Fibroblast of mammary gland (primary cell): ENCODE results near the gene AP3S2.

Experiments
- DNase-seq: peaks from one replicate; pipeline ENCODE4 v3.0.0-alpha.2; 2010; ENCODE audit warnings: low read depth
- H3K4me3 ChIP-seq: 2 replicates; pipeline ENCODE4 v1.5.1; 2011; ENCODE audit warnings: low read depth, mild to moderate bottlenecking, low read length, moderate library complexity; ENCODE audit not compliant: control insufficient read depth
- TF ChIP-seq, protein P1 (sequence below): conservative IDR thresholded peaks from 2 replicates; pipeline ENCODE4 v1.5.1; 2011; ENCODE audit warnings: low read depth, low read length, inconsistent platforms; ENCODE audit not compliant: control insufficient read depth, insufficient read depth

AP3S2 gene

DNA sequence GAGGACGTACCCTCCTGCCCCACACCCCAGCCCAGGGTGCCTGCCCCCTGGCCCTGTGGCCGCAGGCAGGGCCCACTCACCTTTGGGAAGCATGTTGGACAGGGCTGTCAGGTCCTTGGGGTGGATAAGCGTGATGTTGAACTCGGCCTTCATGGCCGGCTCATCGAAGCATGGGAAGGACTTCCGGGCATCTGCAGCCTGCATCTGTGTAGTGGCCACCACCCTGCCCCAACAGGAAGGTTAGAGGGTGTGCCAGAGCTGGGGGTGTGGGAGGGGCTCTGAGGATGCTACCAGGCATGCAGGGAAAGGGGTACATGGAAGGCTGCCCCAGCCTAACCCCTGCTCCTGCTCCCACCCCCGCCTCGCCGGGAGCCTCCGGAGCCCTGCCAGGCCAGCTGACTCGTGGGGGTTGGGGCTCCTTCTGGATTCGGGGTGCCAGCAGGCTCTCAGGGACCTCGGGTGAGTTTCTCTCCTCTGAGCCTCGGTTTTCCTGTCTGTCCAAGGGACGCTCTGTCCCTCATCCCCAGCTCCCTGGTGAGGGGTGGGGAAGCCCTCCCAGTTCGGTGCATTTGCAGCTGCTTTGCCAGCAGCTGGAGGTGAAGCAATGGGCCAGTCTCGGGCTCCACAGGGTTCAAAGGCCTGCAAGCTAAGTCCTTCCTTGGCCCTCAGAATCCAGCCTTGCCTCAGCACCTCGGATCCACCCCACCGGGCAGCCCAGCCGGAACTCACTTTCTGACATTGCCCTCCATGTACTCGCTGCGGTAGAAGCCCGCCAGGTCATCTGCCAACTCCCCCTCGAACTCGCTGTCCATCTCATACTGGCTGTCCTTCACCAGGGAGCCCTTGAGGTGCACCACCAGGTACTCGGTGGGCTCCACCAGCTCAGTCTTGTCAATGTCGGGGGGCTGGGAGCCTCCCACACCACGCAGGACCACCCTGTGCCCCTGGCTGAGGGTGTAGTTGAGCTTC lies 88.3 kb downstream of the AP3S2 start:
- TF ChIP-seq, protein P1, sequence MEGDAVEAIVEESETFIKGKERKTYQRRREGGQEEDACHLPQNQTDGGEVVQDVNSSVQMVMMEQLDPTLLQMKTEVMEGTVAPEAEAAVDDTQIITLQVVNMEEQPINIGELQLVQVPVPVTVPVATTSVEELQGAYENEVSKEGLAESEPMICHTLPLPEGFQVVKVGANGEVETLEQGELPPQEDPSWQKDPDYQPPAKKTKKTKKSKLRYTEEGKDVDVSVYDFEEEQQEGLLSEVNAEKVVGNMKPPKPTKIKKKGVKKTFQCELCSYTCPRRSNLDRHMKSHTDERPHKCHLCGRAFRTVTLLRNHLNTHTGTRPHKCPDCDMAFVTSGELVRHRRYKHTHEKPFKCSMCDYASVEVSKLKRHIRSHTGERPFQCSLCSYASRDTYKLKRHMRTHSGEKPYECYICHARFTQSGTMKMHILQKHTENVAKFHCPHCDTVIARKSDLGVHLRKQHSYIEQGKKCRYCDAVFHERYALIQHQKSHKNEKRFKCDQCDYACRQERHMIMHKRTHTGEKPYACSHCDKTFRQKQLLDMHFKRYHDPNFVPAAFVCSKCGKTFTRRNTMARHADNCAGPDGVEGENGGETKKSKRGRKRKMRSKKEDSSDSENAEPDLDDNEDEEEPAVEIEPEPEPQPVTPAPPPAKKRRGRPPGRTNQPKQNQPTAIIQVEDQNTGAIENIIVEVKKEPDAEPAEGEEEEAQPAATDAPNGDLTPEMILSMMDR = no peak
- DNase-seq = no peak
- H3K4me3 ChIP-seq = no peak overlapping the region

DNA sequence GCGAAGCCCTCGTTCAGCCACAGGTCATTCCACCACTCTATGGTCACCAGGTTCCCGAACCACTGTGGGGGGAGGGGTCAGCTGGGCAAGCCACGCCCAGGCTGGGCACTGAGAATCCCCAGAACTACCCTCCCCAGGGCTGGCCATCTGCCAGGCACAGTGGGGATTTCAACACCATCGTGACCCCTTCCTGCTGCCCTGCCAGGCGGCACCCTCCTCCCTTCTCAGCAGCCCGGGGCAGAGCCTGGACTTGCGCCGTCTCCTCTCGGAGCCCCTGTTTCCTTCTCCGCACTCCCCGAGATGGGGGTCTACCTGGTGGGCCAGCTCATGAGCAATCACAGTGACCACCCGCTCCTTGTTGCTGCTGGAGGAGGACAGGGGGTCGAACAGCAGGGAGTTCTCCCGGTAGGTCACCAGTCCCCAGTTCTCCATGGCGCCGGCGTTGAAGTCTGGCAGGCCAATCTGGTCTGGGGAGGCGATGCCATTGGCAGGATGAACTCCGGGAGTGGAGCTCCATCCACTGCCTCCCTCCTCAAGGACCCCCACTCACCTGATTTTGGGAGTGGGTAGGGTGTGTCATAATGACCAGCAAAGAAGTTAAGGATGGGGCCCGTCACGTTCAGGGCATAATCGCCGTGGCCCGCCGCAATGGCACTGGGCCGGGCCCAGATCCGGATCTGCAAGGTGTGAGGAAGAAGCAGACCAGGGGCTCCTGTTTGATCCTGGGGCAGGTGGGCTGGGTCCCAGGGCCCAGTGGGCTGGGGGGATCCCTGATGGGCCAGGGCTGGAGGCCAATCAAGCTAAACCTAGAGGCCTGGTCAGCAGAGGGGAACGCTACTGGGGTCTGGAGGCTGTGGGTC lies 89.6 kb downstream of the AP3S2 start:
- no peak for DNase-seq
- H3K4me3 ChIP-seq = no peak overlapping the region

DNA sequence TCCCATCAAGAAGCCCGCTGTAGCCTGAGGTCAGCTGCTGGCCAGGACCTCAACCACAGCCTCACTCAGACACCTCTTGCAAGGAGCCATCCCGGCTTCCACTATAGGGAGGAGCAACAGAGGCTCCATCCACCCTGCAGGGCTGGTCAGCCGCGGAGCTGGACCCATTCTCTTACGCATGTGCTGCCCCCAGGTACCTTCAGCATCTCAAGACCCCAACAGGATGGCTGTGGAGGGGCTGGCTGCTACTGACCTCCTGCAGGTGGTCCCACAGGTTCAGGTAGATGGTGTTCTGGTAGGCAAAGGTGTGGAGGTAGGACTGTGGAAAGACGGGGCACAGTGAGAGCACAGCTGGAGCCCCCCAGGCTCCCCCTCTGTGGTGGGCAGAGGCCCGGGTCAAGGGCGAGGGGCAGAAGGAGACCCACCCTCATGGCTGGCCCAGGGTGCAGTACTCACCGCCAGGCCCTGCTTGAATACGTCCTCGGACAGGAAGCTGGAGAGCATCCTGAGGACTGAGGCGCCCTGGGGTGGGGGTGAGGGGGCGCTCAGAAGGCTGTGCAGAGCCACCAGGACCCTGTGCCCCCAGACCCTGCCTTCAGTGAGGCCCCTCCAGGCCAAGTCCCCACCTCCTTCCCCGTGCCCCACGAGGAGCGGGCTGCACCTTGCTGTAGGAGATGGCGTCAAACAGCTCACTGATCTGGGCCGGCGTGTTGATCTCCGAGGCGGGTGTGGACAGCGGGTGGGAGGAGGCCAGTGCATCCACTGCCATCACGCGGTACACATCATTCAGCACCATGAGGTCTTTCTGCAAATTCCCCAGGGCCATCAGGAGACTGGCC lies 90.6 kb downstream of the AP3S2 start:
- H3K4me3 ChIP-seq = no peak overlapping the region
- TF ChIP-seq, protein P1 = no peak
- DNase-seq = no peak

More for the DNA sequence above, 89.6 kb downstream of the AP3S2 start:
- TF ChIP-seq, protein P1 = no peak

DNA sequence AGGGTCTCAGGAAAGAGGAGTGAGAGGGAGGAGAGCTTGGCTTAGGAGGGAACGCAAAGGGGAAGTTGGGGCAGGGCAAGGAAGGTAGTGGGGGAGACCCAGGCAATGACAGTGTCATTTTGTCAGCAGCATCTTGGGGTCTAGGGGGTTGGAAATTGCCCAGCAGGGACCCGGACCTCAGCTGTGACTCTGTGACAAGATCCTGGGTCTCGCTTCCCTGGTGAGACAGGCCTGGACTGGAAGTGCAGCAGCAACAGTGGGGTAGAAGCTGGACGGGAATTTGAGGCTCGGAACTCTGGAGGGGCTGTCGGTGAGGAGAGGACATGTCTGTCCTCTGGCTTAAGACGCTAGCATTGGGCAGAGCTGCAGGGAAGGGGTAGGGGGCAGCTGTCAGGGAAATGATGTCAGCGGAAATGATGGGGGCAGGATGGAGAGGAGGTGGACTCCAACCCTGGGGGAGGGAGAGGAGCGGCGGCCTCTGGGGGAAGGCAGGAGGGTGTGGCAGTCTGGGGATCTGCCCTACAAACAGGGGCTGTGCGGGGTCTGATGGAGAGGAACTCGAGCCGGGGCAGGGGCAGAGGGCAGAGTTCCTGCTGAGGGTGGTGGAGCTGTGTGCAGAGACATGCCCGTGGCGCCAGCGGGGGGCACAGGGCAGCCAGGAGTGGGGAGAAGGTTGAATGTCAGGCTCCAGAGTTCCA lies 91.4 kb downstream of the AP3S2 start:
- H3K4me3 ChIP-seq = no peak overlapping the region
- DNase-seq = no peak
- TF ChIP-seq, protein P1 = no peak

DNA sequence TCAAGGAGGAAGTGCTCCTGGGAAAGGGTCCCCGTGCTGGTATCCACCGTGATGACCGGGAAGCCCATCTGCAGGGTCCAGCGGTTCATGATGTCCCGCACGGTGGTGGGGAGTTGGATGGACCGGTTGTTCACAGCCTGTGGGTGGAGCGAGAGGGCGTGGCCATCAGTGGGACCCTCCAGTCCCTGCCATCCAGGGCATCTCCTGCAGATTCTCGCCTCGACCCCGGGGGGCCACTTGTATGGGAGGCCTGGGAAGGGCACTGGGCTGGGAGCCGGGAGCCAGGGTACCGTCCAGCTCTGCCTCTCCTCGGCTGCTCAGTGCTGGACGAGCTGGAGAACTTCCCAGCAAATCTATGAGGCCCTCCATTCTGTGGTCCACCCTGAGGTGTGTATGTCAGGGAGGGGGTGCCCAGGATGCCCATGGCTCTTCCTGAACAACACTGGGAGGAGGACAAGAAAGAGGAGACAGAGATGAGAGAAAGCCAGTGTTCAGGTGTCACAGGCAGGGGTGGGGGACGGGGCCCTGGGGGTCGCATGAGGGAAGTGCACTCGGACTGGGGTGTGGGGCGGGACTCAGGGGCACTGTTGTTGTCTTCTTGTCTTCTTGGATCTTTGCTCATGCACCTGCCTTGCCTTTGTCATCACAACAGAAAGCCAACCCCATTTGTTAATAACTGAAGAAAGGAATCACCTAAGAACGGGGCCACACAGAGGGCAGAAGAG lies 92.2 kb downstream of the AP3S2 start:
- DNase-seq = no peak
- TF ChIP-seq, protein P1 = no peak
- no peak overlapping the region for H3K4me3 ChIP-seq
